Esophagus muscularis mucosa (tissue), 4 donors: Measurements from ENCODE around the gene EPHB1. TPM values are rescaled to one million over a fixed set of nuclear protein-coding genes. Genes with fewer than 3 reads are reported as not detected.
A peak's percentile ranks its signal among the peaks of the same experiment; 100 is the strongest.

ENCODE experiments used
- DNase-seq: peaks from one replicate; pipeline ENCODE4 v3.0.0-alpha.2; 2017; ENCODE audit errors: extremely low spot score
- H3K27ac ChIP-seq, 4 donors: fragments of 200-600 bp; sonication (generic); replicated peaks in 1 of 4; 1 replicate in 3 of 4; 2 replicates in 1 of 4; pipeline ENCODE4 v1.5.1; 2016 to 2019; ENCODE audit warnings: mild to moderate bottlenecking in 1 of 4
- H3K27me3 ChIP-seq, 4 donors: fragments of 200-600 bp; sonication (generic); one replicate each; pipeline versions ENCODE4 v1.5.1 to v1.6.0; 2016 to 2019
- H3K36me3 ChIP-seq, 4 donors: fragments of 200-600 bp; sonication (generic); one replicate each; pipeline ENCODE4 v1.5.1; 2016 to 2019
- H3K4me1 ChIP-seq, 4 donors: fragments of 200-600 bp; sonication (generic); one replicate each; pipeline ENCODE4 v1.5.1; 2016 to 2019
- H3K4me3 ChIP-seq, 4 donors: fragments of 200-600 bp; sonication (generic); 1 replicate in 2 of 4; 2 replicates in 2 of 4; pipeline ENCODE4 v1.5.1; 2016 to 2019; ENCODE audit warnings: mild to moderate bottlenecking in 4 of 4, moderate library complexity in 1 of 4
- H3K9me3 ChIP-seq, 4 donors: fragments of 200-600 bp; sonication (generic); 1 replicate in 3 of 4; 2 replicates in 1 of 4; pipeline ENCODE4 v1.5.1; 2016 to 2019
- EP300 ChIP-seq: sonication (generic); formaldehyde crosslinking; IDR thresholded peaks from one replicate; pipeline ENCODE4 v1.6.1; 2017; ENCODE audit warnings: antibody characterized with exemption
- POLR2A ChIP-seq: fragments of 450-650 bp; IDR thresholded peaks from one replicate; pipeline ENCODE4 v1.6.1; 2017; ENCODE audit warnings: antibody characterized with exemption, moderate library complexity, mild to moderate bottlenecking, low read depth
- POLR2AphosphoS5 ChIP-seq, 2 donors: sonication (generic); formaldehyde crosslinking; IDR thresholded peaks; one replicate each; pipeline ENCODE4 v1.6.1; 2017; ENCODE audit warnings: antibody characterized with exemption in 2 of 2
- WGBS: methylation state at CpG from one replicate; pipeline ENCODE4 v1.1.5; 2018; 5-methylcytosine and 5-hydroxymethylcytosine counted together
- intact Hi-C: fragments of 100-400 bp; cut with DNase I; formaldehyde crosslinking; loops from one replicate; pipeline ENCODE4 v1.15.1; 2023
- total RNA-seq, 4 donors: library from RNA; depleted of rRNA; stranded (reverse); fragments of >200 nt; gene quantifications; one replicate each; pipeline versions ENCODE4 v1.1.0 to v1.2.1, GENCODE V29; 2016
- TF ChIP-seq, protein P1 (sequence below), 3 experiments: fragments of 200-600 bp in 2 of 3; fragments of 450-650 bp in 1 of 3; sonication (generic) in 2 of 3; IDR thresholded peaks; one replicate each; pipeline ENCODE4 v1.5.1; 2017 to 2019; ENCODE audit warnings: antibody characterized with exemption in 3 of 3, mild to moderate bottlenecking in 2 of 3, moderate library complexity in 1 of 3

EPHB1 gene
- total RNA-seq, 4 donors from 2014 or later = under 0.01 to 6.1 (median 2.8) TPM

DNA sequence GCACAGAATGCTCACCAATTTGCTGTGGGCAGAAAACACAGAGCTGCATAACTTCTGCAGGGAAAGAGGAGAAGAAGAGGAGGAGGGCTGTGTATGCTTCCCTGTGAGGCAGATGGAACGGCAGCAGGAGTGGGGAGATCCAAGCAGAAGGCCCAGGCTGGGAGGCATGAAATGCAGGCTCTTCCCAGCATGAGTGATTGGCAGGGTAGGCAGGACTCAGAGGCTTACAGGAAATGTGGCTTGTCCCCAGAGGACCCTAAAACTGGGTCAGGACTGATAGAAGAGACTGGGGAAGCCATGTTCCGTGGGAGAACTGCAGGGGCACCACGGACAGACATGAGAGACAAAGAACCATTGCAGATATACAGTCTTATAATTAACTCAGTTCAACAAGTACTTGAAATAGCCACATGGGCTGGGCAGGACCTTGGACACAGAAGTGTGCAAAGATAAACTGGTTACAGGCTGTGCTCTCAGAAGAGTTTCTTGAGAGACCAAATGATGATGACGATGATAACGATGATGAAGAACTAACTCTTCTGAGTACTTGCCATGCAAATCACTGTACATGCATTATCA, 286.9 kb downstream of the EPHB1 start:
- TF ChIP-seq, protein P1, sequence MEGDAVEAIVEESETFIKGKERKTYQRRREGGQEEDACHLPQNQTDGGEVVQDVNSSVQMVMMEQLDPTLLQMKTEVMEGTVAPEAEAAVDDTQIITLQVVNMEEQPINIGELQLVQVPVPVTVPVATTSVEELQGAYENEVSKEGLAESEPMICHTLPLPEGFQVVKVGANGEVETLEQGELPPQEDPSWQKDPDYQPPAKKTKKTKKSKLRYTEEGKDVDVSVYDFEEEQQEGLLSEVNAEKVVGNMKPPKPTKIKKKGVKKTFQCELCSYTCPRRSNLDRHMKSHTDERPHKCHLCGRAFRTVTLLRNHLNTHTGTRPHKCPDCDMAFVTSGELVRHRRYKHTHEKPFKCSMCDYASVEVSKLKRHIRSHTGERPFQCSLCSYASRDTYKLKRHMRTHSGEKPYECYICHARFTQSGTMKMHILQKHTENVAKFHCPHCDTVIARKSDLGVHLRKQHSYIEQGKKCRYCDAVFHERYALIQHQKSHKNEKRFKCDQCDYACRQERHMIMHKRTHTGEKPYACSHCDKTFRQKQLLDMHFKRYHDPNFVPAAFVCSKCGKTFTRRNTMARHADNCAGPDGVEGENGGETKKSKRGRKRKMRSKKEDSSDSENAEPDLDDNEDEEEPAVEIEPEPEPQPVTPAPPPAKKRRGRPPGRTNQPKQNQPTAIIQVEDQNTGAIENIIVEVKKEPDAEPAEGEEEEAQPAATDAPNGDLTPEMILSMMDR (IDR thresholded peaks at IDR 0.05) = no peak
- TF ChIP-seq POLR2AphosphoS5 (IDR thresholded peaks at IDR 0.05) (no peak), EP300 (no peak), POLR2A (no peak)
- Histone ChIP-seq H3K36me3 (no peaks in the 10 kb centered on the region), H3K4me1 (no peaks in the 10 kb centered on the region), H3K9me3 (no peaks in the 10 kb centered on the region), H3K27me3 (no peaks in the 10 kb centered on the region), H3K4me3 (no peak overlapping the region), H3K27ac (no peak overlapping the region)
- peak; percentile 81 for DNase-seq
- intact Hi-C loops = no loop called here
- WGBS = 93% methylated on average over 5 of the region's 5 CpGs

DNA sequence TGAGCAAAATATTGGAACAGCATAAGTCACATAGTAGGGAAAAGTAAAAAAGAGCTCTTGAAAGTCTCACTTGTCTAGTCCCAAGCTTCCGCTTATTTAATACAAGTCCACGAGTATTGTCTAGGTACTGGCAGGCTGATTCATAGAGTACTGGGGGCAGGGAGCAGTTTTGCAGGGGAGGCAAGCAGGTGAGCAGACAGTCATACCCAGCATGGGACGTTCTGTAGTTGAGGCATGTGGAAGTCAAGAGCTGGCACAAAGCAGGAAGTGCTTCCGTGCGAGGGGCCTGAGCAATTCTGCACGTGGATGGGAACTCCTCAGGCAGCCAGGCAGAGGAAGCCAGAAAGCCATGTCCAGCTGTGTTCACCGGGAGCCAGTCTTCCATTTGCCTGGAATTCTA, 287.6 kb downstream of the EPHB1 start:
- Histone ChIP-seq H3K27ac (no peak overlapping the region), H3K36me3 (no peaks in the 10 kb centered on the region), H3K27me3 (no peaks in the 10 kb centered on the region), H3K4me3 (no peak overlapping the region), H3K9me3 (no peaks in the 10 kb centered on the region), H3K4me1 (no peaks in the 10 kb centered on the region)
- TF ChIP-seq POLR2A = no peak
- TF ChIP-seq EP300 = no peak
- TF ChIP-seq POLR2AphosphoS5 (IDR thresholded peaks at IDR 0.05) = no peak
- TF ChIP-seq, protein P1 (IDR thresholded peaks at IDR 0.05) = no peak
- DNase-seq = peak; percentile 90
- WGBS = 57% methylated on average over 7 of the region's 7 CpGs
- intact Hi-C loops = no loop called here

DNA sequence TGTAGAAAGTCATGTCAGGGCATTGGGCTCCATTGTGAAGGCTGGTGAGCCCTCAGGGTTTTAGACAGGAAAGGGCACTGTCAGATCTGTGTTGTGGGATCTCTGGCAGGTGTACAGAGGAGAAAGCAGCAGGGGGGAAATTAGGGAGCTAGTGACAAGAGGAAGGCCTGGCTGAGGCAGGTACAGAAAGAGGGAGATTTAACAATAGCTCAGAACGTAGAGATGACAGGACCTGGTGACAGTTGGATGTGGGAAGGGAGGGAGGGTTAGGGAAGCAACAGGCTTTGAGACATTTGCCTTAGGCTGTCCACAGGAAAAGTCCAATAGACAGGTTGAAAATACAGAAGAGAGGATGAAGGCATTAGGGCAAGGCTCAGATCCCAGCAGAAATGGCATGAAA, 288.1 kb downstream of the EPHB1 start:
- WGBS = 79% methylated on average over 1 of the region's 1 CpG
- intact Hi-C loops = no loop called here
- Histone ChIP-seq H3K27ac (no peak overlapping the region), H3K9me3 (no peaks in the 10 kb centered on the region), H3K27me3 (no peaks in the 10 kb centered on the region), H3K36me3 (no peaks in the 10 kb centered on the region), H3K4me1 (no peaks in the 10 kb centered on the region), H3K4me3 (no peak overlapping the region)
- TF ChIP-seq EP300 (no peak), POLR2A (no peak), POLR2AphosphoS5 (IDR thresholded peaks at IDR 0.05) (no peak)
- TF ChIP-seq, protein P1 (IDR thresholded peaks at IDR 0.05) = no peak
- DNase-seq = no peak

DNA sequence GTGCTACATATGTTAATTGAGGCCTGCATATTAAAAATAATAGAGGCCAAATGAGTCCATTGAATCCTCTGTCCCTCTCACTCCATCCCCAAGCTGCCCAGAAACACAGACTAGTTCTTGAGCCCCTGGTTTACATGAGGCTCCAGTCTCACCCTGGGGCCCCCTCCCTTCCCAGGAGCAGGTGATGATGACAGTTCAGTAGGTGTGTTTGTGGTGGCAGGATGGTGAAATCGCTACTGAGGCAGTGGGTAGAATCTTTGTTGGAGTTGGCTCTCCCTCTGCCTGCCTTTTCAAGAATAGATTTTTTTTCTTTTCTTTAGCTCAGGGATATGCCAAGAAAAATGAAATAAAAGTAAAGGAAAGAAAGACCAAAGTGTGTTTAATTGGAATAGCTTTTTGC, 288.7 kb downstream of the EPHB1 start:
- no peak overlapping the region for H3K4me3 ChIP-seq
- H3K9me3 ChIP-seq = no peaks in the 10 kb centered on the region
- no peaks in the 10 kb centered on the region for H3K36me3 ChIP-seq
- no peaks in the 10 kb centered on the region for H3K27me3 ChIP-seq
- no peak for TF ChIP-seq POLR2AphosphoS5 (IDR thresholded peaks at IDR 0.05)
- TF ChIP-seq POLR2A = no peak
- no peak for TF ChIP-seq EP300
- TF ChIP-seq, protein P1 (IDR thresholded peaks at IDR 0.05) = no peak
- intact Hi-C loops = no loop called here
- H3K4me1 ChIP-seq = no peaks in the 10 kb centered on the region
- peak; percentile 70 for DNase-seq
- H3K27ac ChIP-seq = no peak overlapping the region
- 88% methylated on average over 1 of the region's 1 CpG for WGBS

DNA sequence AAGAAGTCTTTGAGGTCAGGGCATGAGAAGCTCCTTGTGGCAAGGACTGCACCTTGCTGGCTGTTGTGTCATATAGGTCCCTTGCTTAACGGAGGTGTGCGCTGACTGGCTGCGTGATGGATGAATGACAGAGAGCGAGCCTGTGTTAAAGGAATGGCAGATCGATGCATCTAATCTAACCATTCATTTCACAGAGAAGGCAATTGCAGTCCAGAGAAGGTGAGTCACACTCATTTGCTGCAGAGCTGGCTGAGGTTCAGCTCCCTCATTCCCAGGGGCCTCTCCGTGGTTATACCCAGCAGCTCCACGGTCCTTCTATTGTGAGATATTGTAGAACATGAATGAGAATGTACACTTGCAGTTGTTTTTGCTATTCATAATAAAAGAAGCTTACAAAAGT, 289.3 kb downstream of the EPHB1 start:
- no peak overlapping the region for H3K27ac ChIP-seq
- DNase-seq = peak; percentile 70
- H3K4me1 ChIP-seq = no peaks in the 10 kb centered on the region
- TF ChIP-seq POLR2AphosphoS5 (IDR thresholded peaks at IDR 0.05) = no peak
- TF ChIP-seq POLR2A = no peak
- TF ChIP-seq EP300 = no peak
- TF ChIP-seq, protein P1 (IDR thresholded peaks at IDR 0.05) = no peak
- no peak overlapping the region for H3K4me3 ChIP-seq
- intact Hi-C loops = no loop called here
- H3K27me3 ChIP-seq = no peaks in the 10 kb centered on the region
- H3K9me3 ChIP-seq = no peaks in the 10 kb centered on the region
- WGBS = 69% methylated on average over 7 of the region's 7 CpGs
- no peaks in the 10 kb centered on the region for H3K36me3 ChIP-seq
